Activated CD4-positive, alpha-beta T cell treated with anti-CD3 and anti-CD28 coated beads for 24 hours (primary cell): Measurements from ENCODE around the gene PRKACA.
A peak's percentile ranks its signal among the peaks of the same experiment; 100 is the strongest.
"Not testable (repeated sequence)": the region's sequence is repeated elsewhere in the genome, so short reads cannot be mapped to it uniquely, and the experiment has no call there.

ENCODE experiments used
- DNase-seq, 2 donors: peaks; one replicate each; pipeline ENCODE4 v3.0.0-alpha.2; 2020; ENCODE audit warnings: low read depth in 2 of 2

PRKACA gene

GRCh38 chr19:14048443-14049153, 69.0 kb downstream of the PRKACA start:
- peak; percentile 70 to 72 for DNase-seq

- not testable (repeated sequence) for DNase-seq
These were observed 69.7 kb downstream of the PRKACA start for GRCh38 chr19:14047866-14048265.

- DNase-seq: not testable (repeated sequence)
These were observed 74.6 kb downstream of the PRKACA start for GRCh38 chr19:14042659-14043608.
